GM21423 (cell line): Measurements from ENCODE around the gene FZR1.
"Not testable (repeated sequence)": the region's sequence is repeated elsewhere in the genome, so short reads cannot be mapped to it uniquely, and the experiment has no call there.

Source experiments
- ATAC-seq: cut with Tn5 transposase; IDR thresholded peaks from one replicate; pipeline ENCODE4 v1.9.1; 2021; ENCODE audit warnings: mild to moderate bottlenecking, moderate library complexity; ENCODE audit not compliant: unreplicated experiment

The FZR1 gene

GRCh38 chr19:3565139-3565538, 59.0 kb downstream of the FZR1 start:
- no peak for ATAC-seq

GRCh38 chr19:3570042-3570441, 63.9 kb downstream of the FZR1 start:
- not testable (repeated sequence) for ATAC-seq

GRCh38 chr19:3570606-3571011, 64.5 kb downstream of the FZR1 start:
- ATAC-seq, result no peak

GRCh38 chr19:3572132-3572854, 66.2 kb downstream of the FZR1 start:
- peak; percentile 90 for ATAC-seq

- ATAC-seq, result no peak
These were observed 66.7 kb downstream of the FZR1 start, which contains the start of gene HMG20B for GRCh38 chr19:3572855-3573161. Gene HMG20B (plus strand): TSS chr19:3572944. CDS start chr19:3573310, 366 bp downstream.

GRCh38 chr19:3573162-3573857, 67.2 kb downstream of the FZR1 start:
- no peak for ATAC-seq

- ATAC-seq, result no peak
These were observed 67.9 kb downstream of the FZR1 start for GRCh38 chr19:3573858-3574637.

- no peak for ATAC-seq
These were observed 69.2 kb downstream of the FZR1 start for GRCh38 chr19:3575260-3575741.

GRCh38 chr19:3575949-3576673, 70.0 kb downstream of the FZR1 start:
- ATAC-seq, result no peak

GRCh38 chr19:3576696-3577443, 70.8 kb downstream of the FZR1 start:
- ATAC-seq, result no peak

GRCh38 chr19:3577723-3578344, 71.7 kb downstream of the FZR1 start:
- ATAC-seq, result no peak

GRCh38 chr19:3578390-3578789, 72.3 kb downstream of the FZR1 start:
- ATAC-seq, result no peak

- ATAC-seq, result no peak
These were observed 74.2 kb downstream of the FZR1 start for GRCh38 chr19:3580156-3580934.

GRCh38 chr19:3581792-3582191, 75.7 kb downstream of the FZR1 start:
- ATAC-seq, result not testable (repeated sequence)

- not testable (repeated sequence) for ATAC-seq
These were observed 78.1 kb downstream of the FZR1 start for GRCh38 chr19:3584036-3584802.

- no peak for ATAC-seq
These were observed 79.4 kb downstream of the FZR1 start, which contains the start of gene GIPC3 for GRCh38 chr19:3585301-3586126. Gene GIPC3 (plus strand): TSS chr19:3585478. CDS start chr19:3585598, 120 bp downstream.

- ATAC-seq, result no peak
These were observed 80.1 kb downstream of the FZR1 start for GRCh38 chr19:3586127-3586626.
